SK-N-SH treated with all-trans-retinoic acid at 6 μM for 48 hours (cell line): Measurements from ENCODE around the gene ARID5B.

ENCODE experiments used
- CSDC2 ChIP-seq: fragments of 250-450 bp; sonication (Bioruptor Pico); IDR thresholded peaks from 2 replicates; pipeline ENCODE4 v1.5.0; 2020; ENCODE audit warnings: mild to moderate bottlenecking, moderate library complexity
- ESRRG ChIP-seq: fragments of 250-450 bp; sonication (Bioruptor Pico); IDR thresholded peaks from 2 replicates; pipeline ENCODE4 v1.6.1; 2021; ENCODE audit warnings: mild to moderate bottlenecking
- POU6F1 ChIP-seq: fragments of 250-450 bp; sonication (Bioruptor Pico); IDR thresholded peaks from 2 replicates; pipeline ENCODE4 v1.8.0; 2021; ENCODE audit warnings: low read depth, mild to moderate bottlenecking, moderate library complexity, borderline replicate concordance
- RARB ChIP-seq: fragments of 250-450 bp; sonication (Bioruptor Pico); IDR thresholded peaks from 2 replicates; pipeline ENCODE4 v1.8.0; 2021; ENCODE audit warnings: mild to moderate bottlenecking, moderate library complexity

GRCh38 chr10:61962971-61963370 is 61.5 kb downstream of the ARID5B start:
- no peak for TF ChIP-seq RARB (CRISPR knock-in tag)
- no peak for TF ChIP-seq ESRRG (CRISPR knock-in tag)
- TF ChIP-seq POU6F1 (CRISPR knock-in tag) = no peak
- no peak for TF ChIP-seq CSDC2 (CRISPR knock-in tag)
